Right renal pelvis (tissue), 4 donors: ENCODE results near the gene CFP. TPM values are rescaled to one million over a fixed set of nuclear protein-coding genes. Genes with fewer than 3 reads are reported as not detected.
"Not testable (repeated sequence)": the region's sequence is repeated elsewhere in the genome, so short reads cannot be mapped to it uniquely, and the experiment has no call there.

Experiments
- DNase-seq, 4 donors: peaks; one replicate each; pipeline ENCODE4 v3.0.0-alpha.2; 2013; ENCODE audit warnings: low read depth in 4 of 4, low spot score in 3 of 4, missing footprints in 1 of 4
- polyA plus RNA-seq, 4 donors: library from polyadenylated mRNA; unstranded; fragments of 120-200 nt; gene quantifications; one replicate each; pipeline ENCODE4 v1.2.1, GENCODE V29; 2013; ENCODE audit not compliant: insufficient read length in 4 of 4

CFP gene
- polyA plus RNA-seq, 4 donors, result 0.91 to 1.3 (median 1.3) TPM

- DNase-seq, result no peak
Measured at GRCh38 chrX:47607091-47607490, 22.6 kb downstream of the CFP start.

- DNase-seq, result no peak
Measured at GRCh38 chrX:47605024-47605423, 24.7 kb downstream of the CFP start.

- not testable (repeated sequence) for DNase-seq
Measured at GRCh38 chrX:47603125-47603524, 26.6 kb downstream of the CFP start.

GRCh38 chrX:47597222-47597621 lies 32.5 kb downstream of the CFP start:
- no peak for DNase-seq

- DNase-seq, result no peak
Measured at GRCh38 chrX:47596256-47596655, 33.5 kb downstream of the CFP start.

- DNase-seq, result no peak
Measured at GRCh38 chrX:47595716-47596251, 33.9 kb downstream of the CFP start.

GRCh38 chrX:47593522-47593921 lies 36.2 kb downstream of the CFP start:
- no peak for DNase-seq

GRCh38 chrX:47590984-47591383 lies 38.7 kb downstream of the CFP start:
- DNase-seq, result no peak

- DNase-seq, result no peak
Measured at GRCh38 chrX:47587906-47588735, 41.6 kb downstream of the CFP start.

GRCh38 chrX:47587091-47587891 lies 42.4 kb downstream of the CFP start:
- no peak for DNase-seq

- no peak for DNase-seq
Measured at GRCh38 chrX:47586043-47586787, 43.5 kb downstream of the CFP start.

- no peak for DNase-seq
Measured at GRCh38 chrX:47585273-47585672, 44.5 kb downstream of the CFP start.

GRCh38 chrX:47584714-47585113 lies 45.0 kb downstream of the CFP start:
- DNase-seq, result no peak

GRCh38 chrX:47583240-47583861 lies 46.4 kb downstream of the CFP start:
- DNase-seq, result no peak

GRCh38 chrX:47581731-47582647 lies 47.7 kb downstream of the CFP start, which contains the start of gene TIMP1:
Gene TIMP1, plus strand, starts transcription at chrX:47582436. Its CDS starts 980 bp downstream, at chrX:47583416.
- peak; percentile 29 to 63 (median 50) for DNase-seq

GRCh38 chrX:47579537-47579936 lies 50.2 kb downstream of the CFP start:
- DNase-seq, result no peak

GRCh38 chrX:47578692-47579091 lies 51.0 kb downstream of the CFP start:
- no peak for DNase-seq

- no peak for DNase-seq
Measured at GRCh38 chrX:47577901-47578300, 51.8 kb downstream of the CFP start.

GRCh38 chrX:47577424-47577823 lies 52.3 kb downstream of the CFP start:
- no peak for DNase-seq
